GM19328 (cell line): Measurements from ENCODE around the gene OCLN.
"Not testable (repeated sequence)": the region's sequence is repeated elsewhere in the genome, so short reads cannot be mapped to it uniquely, and the experiment has no call there.

Experiments used
- ATAC-seq: cut with Tn5 transposase; IDR thresholded peaks from one replicate; pipeline ENCODE4 v1.9.1; 2021; ENCODE audit warnings: mild to moderate bottlenecking, moderate library complexity; ENCODE audit not compliant: unreplicated experiment

The OCLN gene

DNA sequence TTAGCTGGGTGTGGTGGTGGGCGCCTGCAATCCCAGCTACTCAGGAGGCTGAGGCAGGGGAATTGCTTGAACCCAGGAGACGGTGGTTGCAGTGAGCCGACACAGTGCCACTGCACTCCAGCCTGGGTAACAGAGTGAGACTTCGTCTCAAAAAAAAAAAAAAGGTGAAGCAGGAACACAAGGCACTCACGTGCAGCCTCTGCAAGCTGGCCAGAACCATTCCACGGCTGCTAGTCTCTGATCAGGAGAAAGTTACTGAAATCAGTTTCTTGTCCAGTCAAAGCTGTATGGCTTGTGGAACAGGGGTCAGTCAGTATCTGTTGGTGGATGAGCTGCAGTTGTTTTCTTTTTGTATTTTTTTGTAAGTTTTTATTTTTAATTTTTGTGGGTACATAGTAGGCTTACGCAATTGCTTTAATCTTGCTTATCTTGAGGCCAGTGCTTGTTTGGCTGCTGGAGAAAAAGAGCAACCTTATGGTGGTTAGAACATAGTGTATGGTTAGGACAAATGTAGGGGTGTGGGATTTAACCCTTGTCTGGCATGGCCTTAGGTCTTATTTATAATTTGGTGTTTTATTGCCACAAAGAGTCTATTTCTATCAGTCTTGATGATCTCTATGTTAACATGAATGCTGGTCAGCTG is 34.7 kb downstream of the OCLN start:
- no peak for ATAC-seq

GRCh38 chr5:69528035-69528434 is 35.4 kb downstream of the OCLN start:
- no peak for ATAC-seq

DNA sequence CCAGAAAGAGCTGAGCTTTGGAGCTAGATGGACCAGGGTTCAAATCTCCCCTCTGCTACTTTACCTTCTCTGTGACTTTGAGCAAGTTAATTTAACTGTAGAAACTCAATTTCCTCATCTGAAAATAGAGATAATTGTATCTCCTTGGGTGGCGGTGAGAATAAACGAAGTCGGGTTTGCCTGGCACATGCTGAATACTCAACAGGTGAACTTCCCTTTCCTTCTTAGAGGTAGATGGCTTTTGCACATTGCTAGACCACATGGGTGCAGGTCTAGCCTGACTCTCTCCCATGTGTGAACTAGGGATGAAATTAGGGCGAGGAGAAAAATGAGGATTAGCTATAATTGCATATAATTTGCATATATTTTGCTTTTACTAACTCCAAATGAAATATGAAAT is 36.0 kb downstream of the OCLN start:
- no peak for ATAC-seq

- no peak for ATAC-seq
These were observed 38.2 kb downstream of the OCLN start for GRCh38 chr5:69530561-69531405.

DNA sequence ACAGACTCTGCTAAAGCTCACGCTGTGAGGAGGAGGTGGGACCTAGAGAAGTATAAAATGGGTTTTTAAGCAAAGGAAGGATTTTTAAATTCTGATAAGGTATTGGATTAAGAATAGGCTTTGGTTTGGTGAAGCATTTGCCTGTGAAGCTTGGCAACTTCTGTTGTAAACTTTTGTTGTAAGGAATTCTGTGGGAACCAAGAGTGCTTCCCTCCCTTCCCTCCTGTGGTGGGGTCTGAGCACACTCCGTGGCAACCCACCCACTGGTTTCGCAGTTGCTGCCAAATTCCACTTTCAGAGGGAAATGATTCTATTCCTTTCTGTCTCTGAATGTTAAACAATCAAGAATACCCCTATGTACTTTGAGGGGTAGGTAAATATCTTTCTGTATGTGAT is 38.8 kb downstream of the OCLN start:
- no peak for ATAC-seq

DNA sequence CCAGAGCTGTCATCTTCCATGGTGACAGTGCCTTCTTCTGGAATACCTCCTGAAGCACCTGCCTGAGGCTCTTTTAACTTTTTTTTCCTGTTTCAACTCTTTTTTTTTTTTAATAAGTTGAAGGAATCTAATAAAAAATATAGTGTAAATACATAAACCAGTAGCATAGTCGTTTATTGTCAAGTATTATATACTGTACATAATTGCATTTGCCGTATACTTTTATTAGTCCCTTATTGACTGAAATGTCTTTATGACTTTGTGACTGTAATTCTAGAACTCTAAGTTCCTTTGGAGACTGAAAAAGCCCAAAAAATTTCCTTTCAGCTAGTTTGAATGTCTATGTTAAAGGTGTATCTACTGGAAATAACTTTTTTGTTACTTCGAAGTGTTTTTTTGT is 45.3 kb downstream of the OCLN start:
- not testable (repeated sequence) for ATAC-seq

GRCh38 chr5:69538735-69539134 is 46.1 kb downstream of the OCLN start:
- ATAC-seq = not testable (repeated sequence)

- ATAC-seq = not testable (repeated sequence)
These were observed 48.8 kb downstream of the OCLN start for GRCh38 chr5:69541347-69541746.

DNA sequence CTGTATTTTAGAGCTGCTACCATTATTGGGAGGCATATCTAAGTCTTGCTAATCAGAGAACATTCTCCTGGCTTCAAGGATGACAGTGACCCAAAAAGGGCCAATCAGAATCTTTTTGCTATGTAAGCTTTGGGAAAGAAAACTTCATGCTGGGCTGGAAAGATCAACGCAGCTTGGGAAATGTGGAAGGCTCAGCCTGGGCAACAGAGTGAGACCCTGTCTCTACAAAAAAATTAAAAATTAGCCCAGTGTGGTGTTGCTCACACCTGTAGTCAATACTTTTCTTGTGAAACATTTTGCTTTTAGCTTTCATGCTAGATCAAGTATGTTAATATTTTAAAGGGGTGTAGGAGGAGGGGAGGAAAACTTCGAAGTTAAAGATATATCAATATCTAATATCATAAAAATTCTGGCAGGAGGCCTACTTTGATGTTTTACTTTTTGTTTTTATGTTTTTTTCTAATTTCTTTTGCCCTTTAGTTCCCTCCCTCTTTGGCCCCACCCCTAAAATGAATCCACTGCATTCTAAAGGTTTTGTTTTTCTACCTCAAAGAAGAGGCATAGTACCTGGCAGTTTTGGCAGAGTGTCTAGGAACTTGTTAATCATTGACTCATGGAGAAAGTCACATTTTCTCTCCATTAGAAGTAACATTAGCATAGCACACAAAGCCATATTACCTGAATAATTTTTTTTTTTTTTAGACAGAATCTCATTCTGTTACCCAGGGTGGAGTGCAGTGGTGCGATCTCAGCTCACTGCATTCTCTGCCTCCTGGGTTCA is 50.4 kb downstream of the OCLN start:
- not testable (repeated sequence) for ATAC-seq

DNA sequence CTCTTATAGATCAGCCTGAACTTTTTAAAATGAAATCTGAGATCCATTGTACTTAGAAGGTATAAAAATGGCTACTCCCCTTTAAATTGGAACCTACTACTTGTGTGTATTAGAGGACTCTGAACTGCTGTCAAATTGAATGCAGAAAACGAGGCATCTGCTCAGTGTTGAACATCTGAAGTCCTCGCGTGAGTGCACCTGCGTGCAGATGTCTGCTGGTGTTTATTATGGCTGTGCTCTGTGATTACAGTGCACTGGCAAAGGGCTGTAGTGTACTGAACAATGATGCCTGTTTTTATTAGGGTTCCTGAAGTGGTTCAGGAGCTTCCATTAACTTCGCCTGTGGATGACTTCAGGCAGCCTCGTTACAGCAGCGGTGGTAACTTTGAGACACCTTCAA is 52.0 kb downstream of the OCLN start:
- not testable (repeated sequence) for ATAC-seq

GRCh38 chr5:69559908-69560330 is 67.3 kb downstream of the OCLN start, which contains the start of gene GTF2H2C:
GTF2H2C (plus strand) TSS chr5:69560191; CDS start chr5:69565133, 4,942 bp downstream.
- peak; percentile 98 for ATAC-seq

GRCh38 chr5:69560587-69561431 is 68.2 kb downstream of the OCLN start:
- ATAC-seq = not testable (repeated sequence)

DNA sequence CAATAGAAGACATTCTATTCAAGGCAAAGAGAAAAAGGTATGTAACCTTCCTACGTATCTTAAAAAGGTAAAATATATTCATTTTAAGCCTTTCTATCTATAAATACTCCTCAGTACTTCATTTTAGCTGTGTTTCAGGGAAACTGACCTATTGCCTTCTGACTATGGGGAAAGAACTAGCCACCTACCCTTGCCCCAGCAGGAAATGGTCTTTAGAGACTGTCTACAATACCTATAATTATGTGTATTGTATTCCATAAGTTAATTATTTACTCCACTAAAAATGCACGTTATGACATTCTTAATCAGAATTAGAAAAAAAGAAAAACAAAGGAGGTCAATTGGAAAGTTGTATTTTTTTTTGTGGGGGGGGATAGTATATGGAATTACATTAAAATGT is 73.6 kb downstream of the OCLN start:
- ATAC-seq = not testable (repeated sequence)

GRCh38 chr5:69568072-69568471 is 75.5 kb downstream of the OCLN start:
- not testable (repeated sequence) for ATAC-seq

GRCh38 chr5:69583356-69583755 is 90.8 kb downstream of the OCLN start:
- ATAC-seq = not testable (repeated sequence)

GRCh38 chr5:69596114-69596840 is 103.7 kb downstream of the OCLN start:
- not testable (repeated sequence) for ATAC-seq

- peak; percentile 79 for ATAC-seq
These were observed 109.4 kb downstream of the OCLN start for GRCh38 chr5:69601947-69602346.

GRCh38 chr5:69606839-69607238 is 114.2 kb downstream of the OCLN start:
- ATAC-seq = not testable (repeated sequence)
